ENCODE data around the gene POLR1E.

- TF ChIP-seq CTCF (IDR thresholded peaks at IDR 0.05; ENCODE audit: low read length) (no peak), EZH2 (optimal IDR thresholded peaks at IDR 0.05; ENCODE audit: low read depth, low read length) (no peak)
Measured at GRCh38 chr9:37437010-37437409, 48.7 kb upstream of the POLR1E start.

Data from MM.1S (cell line).